Karpas-422 (cell line): ENCODE results near the gene SMG9. TPM values are rescaled to one million over a fixed set of nuclear protein-coding genes. Genes with fewer than 3 reads are reported as not detected.

Source experiments
- DNase-seq: peaks from one replicate; pipeline ENCODE4 v3.0.0-alpha.2; 2015
- H2AFZ ChIP-seq: fragments of 200-600 bp; sonication (generic); 2 replicates; pipeline ENCODE4 v1.6.1; 2014; ENCODE audit warnings: antibody characterized with exemption, low read length, mixed read lengths
- H3K27ac ChIP-seq: fragments of 200-600 bp; sonication (generic); 2 replicates; pipeline ENCODE4 v1.5.1; 2014; ENCODE audit warnings: mild to moderate bottlenecking, low read length, moderate library complexity
- H3K27me3 ChIP-seq: fragments of 200-600 bp; sonication (generic); 2 replicates; pipeline ENCODE4 v1.6.1; 2014; ENCODE audit warnings: low read length, mixed read lengths
- H3K36me3 ChIP-seq: fragments of 200-600 bp; sonication (generic); 2 replicates; pipeline ENCODE4 v1.6.1; 2014; ENCODE audit warnings: low read length, mixed read lengths; ENCODE audit not compliant: insufficient read depth
- H3K4me1 ChIP-seq: fragments of 200-600 bp; sonication (generic); 2 replicates; pipeline ENCODE4 v1.6.1; 2014; ENCODE audit warnings: mild to moderate bottlenecking, low read length, mixed read lengths
- H3K4me2 ChIP-seq: fragments of 200-600 bp; sonication (generic); 2 replicates; pipeline ENCODE4 v1.6.1; 2014; ENCODE audit warnings: low read length, low read depth, mild to moderate bottlenecking; ENCODE audit not compliant: poor library complexity, severe bottlenecking
- H3K4me3 ChIP-seq: fragments of 200-600 bp; sonication (generic); 2 replicates; pipeline ENCODE4 v1.5.1; 2014; ENCODE audit warnings: mild to moderate bottlenecking, antibody characterized with exemption, low read length, mixed read lengths
- H3K79me2 ChIP-seq: fragments of 200-600 bp; sonication (generic); 2 replicates; pipeline ENCODE4 v1.6.1; 2014; ENCODE audit warnings: mild to moderate bottlenecking, low read length, mixed read lengths
- H3K9ac ChIP-seq: fragments of 200-600 bp; sonication (generic); 2 replicates; pipeline ENCODE4 v1.6.0; 2014; ENCODE audit warnings: low read length
- H3K9me2 ChIP-seq: fragments of 200-600 bp; sonication (generic), shearing (Covaris generic); replicated peaks from 2 replicates; pipeline ENCODE4 v1.6.0; 2014; ENCODE audit warnings: mild to moderate bottlenecking, low read length, moderate library complexity; ENCODE audit not compliant: insufficient read depth
- H3K9me3 ChIP-seq: fragments of 300-700, 200-600 bp; sonication (generic); 2 replicates; pipeline ENCODE4 v1.6.1; 2014; ENCODE audit warnings: low read length, mixed read lengths
- H4K20me1 ChIP-seq: fragments of 200-600 bp; sonication (generic); 2 replicates; pipeline ENCODE4 v1.6.1; 2014; ENCODE audit warnings: mild to moderate bottlenecking, antibody characterized with exemption, low read length, low read depth; ENCODE audit not compliant: insufficient read depth
- total RNA-seq: library from RNA; depleted of rRNA; stranded (reverse); fragments of >200 nt; shearing (Covaris generic); gene quantifications from 2 replicates; pipeline ENCODE4 v1.2.3, GENCODE V29; 2014; ENCODE audit warnings: low replicate concordance

SMG9 gene
- total RNA-seq, 1 experiment from 2014 or later: 11.0 TPM

DNA sequence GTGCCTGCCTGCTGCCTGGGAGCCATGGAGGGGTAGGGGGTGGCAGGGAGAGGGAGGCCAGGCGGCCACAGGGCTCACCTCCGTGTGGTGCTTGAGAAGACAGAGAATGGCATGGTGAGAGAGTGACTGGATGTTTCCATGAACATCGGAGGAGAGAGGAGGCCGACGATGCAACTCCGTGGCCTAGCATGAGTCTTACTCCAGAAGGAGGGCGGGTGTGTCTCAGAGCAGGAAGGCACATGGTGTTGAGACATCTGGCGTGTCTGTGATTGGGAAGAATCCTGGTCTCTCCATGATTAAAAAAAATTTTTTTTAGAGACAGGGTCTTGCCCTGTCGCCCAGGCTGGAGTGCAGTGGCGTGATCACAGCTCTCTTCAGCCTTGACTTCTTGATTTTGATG, 33.8 kb downstream of the SMG9 start:
- H3K9ac ChIP-seq: no peak overlapping the region
- H3K9me2 ChIP-seq: no peaks in the 10 kb centered on the region
- H3K36me3 ChIP-seq: no peaks in the 10 kb centered on the region
- H3K27ac ChIP-seq: no peak overlapping the region
- no peaks in the 10 kb centered on the region for H3K4me1 ChIP-seq
- no peaks in the 10 kb centered on the region for H3K79me2 ChIP-seq
- no peaks in the 10 kb centered on the region for H3K27me3 ChIP-seq
- H4K20me1 ChIP-seq: no peaks in the 10 kb centered on the region
- no peak overlapping the region for H2AFZ ChIP-seq
- H3K4me3 ChIP-seq: no peak overlapping the region
- no peaks in the 10 kb centered on the region for H3K9me3 ChIP-seq
- H3K4me2 ChIP-seq: no peak overlapping the region
- DNase-seq: no peak

DNA sequence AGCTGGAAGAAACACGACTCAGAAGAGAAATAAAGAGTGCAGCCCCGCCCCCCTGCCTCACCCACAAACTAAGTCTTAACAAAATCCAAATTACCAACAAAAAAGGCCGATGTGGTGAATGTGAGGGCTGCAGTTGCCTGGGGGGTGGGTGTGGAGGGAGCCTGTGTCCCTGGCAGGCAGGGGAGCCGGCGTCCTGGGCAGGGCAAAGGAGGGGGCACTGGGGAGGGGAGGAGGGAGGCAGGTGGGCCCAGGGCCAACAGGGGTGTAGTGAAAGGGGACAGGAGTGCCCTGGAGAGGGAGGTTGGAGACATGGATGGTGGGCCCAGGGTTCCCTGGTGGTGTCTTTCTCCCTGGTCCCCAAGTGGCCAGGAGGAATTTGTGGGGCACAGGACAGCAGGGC, 34.8 kb downstream of the SMG9 start:
- H3K27me3 ChIP-seq: no peaks in the 10 kb centered on the region
- H3K36me3 ChIP-seq: no peaks in the 10 kb centered on the region
- H3K9me3 ChIP-seq: no peaks in the 10 kb centered on the region
- H3K9ac ChIP-seq: no peak overlapping the region
- H3K79me2 ChIP-seq: no peaks in the 10 kb centered on the region
- H3K4me2 ChIP-seq: no peak overlapping the region
- no peak overlapping the region for H2AFZ ChIP-seq
- no peaks in the 10 kb centered on the region for H4K20me1 ChIP-seq
- no peaks in the 10 kb centered on the region for H3K4me1 ChIP-seq
- no peak overlapping the region for H3K27ac ChIP-seq
- H3K9me2 ChIP-seq: no peaks in the 10 kb centered on the region
- no peak for DNase-seq
- H3K4me3 ChIP-seq: no peak overlapping the region

DNA sequence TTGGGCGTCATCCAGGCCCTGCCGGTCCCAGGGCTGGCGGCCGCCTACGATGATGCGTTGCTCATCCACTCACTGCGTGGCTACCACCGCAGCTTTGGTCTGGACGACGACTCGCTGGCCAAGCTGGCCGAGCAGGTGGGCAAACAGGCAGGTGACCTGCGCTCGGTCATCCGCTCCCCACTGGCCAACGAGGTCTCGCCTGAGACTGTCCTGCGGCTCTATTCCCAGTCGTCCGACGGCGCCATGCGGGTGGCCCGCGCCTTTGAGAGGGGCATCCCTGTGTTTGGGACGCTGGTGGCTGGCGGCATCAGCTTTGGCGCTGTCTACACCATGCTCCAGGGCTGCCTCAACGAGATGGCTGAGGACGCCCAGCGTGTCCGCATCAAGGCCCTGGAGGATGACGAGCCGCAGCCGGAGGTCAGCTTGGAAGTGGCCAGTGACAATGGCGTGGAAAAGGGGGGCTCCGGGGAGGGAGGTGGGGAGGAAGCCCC, 35.3 kb downstream of the SMG9 start:
- Histone ChIP-seq H3K27me3 (no peaks in the 10 kb centered on the region), H3K4me3 (no peak overlapping the region), H3K9ac (no peak overlapping the region), H3K4me2 (no peak overlapping the region), H3K36me3 (no peaks in the 10 kb centered on the region), H3K9me3 (no peaks in the 10 kb centered on the region), H3K79me2 (no peaks in the 10 kb centered on the region), H3K9me2 (no peaks in the 10 kb centered on the region), H4K20me1 (no peaks in the 10 kb centered on the region), H3K27ac (no peak overlapping the region), H2AFZ (no peak overlapping the region), H3K4me1 (no peaks in the 10 kb centered on the region)
- no peak for DNase-seq

DNA sequence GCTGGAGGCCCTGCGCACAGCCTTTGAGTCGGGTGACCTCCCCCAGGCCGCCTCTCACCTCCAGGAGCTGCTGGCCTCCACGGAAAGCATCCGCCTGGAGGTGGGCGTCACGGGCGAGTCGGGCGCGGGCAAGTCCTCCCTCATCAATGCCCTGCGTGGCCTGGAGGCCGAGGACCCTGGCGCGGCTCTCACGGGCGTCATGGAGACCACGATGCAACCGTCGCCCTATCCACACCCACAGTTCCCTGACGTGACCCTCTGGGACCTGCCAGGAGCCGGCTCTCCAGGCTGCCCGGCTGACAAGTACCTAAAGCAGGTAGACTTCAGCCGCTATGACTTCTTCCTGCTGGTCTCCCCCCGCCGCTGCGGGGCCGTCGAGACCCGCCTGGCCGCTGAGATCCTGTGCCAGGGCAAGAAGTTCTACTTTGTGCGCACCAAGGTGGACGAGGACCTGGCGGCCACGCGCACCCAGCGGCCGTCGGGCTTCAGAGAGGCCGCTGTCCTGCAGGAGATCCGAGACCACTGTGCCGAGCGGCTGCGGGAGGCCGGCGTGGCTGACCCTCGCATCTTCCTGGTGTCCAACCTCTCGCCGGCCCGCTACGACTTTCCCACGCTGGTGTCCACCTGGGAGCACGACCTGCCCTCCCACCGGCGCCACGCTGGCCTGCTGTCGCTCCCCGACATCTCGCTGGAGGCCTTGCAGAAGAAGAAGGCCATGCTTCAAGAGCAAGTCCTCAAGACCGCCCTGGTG, 36.0 kb downstream of the SMG9 start:
- no peak overlapping the region for H3K9ac ChIP-seq
- H3K27ac ChIP-seq: no peak overlapping the region
- H3K4me2 ChIP-seq: no peak overlapping the region
- no peaks in the 10 kb centered on the region for H3K4me1 ChIP-seq
- no peak overlapping the region for H2AFZ ChIP-seq
- no peaks in the 10 kb centered on the region for H3K36me3 ChIP-seq
- no peaks in the 10 kb centered on the region for H3K27me3 ChIP-seq
- H4K20me1 ChIP-seq: no peaks in the 10 kb centered on the region
- no peak for DNase-seq
- H3K9me3 ChIP-seq: no peaks in the 10 kb centered on the region
- H3K9me2 ChIP-seq: no peaks in the 10 kb centered on the region
- no peaks in the 10 kb centered on the region for H3K79me2 ChIP-seq
- no peak overlapping the region for H3K4me3 ChIP-seq

DNA sequence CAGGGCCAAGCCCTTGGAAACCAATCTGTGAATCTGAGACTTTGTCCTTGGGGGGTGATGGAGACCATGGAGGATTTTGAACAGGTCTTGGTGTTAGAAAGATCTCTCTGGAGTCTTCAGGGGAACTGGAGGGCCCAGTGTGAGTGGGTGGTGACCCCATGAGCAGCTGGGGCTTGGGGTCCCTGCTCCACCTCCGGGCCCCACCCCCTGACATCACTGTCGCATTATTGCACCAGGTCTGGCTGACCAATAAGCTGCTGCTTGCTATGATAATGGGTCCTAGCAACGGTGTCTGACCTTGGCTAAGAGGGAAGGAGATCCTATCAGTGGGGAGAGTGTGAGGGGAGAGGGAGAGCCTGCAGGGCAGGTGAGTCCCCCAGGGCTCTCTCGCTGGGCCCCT, 39.0 kb downstream of the SMG9 start, which contains the start of gene IRGC:
TSS of gene IRGC (plus strand) at position 301 of the 400 bp plus-strand sequence. CDS start 2,483 bp downstream, outside the sequence.
- H3K9me2 ChIP-seq: no peaks in the 10 kb centered on the region
- no peaks in the 10 kb centered on the region for H3K9me3 ChIP-seq
- no peak within 1 kb of the TSS for H3K4me3 ChIP-seq
- H3K9ac ChIP-seq: no peak within 1 kb of the TSS
- no peak for DNase-seq
- H3K27me3 ChIP-seq: no peaks in the 10 kb centered on the region
- no peaks in the 10 kb centered on the region for H4K20me1 ChIP-seq
- no peaks in the 10 kb centered on the region for H3K79me2 ChIP-seq
- H3K4me2 ChIP-seq: no peak within 1 kb of the TSS
- no peak within 1 kb of the TSS for H3K27ac ChIP-seq
- H3K4me1 ChIP-seq: no peaks in the 10 kb centered on the region
- no peaks in the 10 kb centered on the region for H3K36me3 ChIP-seq
- H2AFZ ChIP-seq: no peak within 1 kb of the TSS

DNA sequence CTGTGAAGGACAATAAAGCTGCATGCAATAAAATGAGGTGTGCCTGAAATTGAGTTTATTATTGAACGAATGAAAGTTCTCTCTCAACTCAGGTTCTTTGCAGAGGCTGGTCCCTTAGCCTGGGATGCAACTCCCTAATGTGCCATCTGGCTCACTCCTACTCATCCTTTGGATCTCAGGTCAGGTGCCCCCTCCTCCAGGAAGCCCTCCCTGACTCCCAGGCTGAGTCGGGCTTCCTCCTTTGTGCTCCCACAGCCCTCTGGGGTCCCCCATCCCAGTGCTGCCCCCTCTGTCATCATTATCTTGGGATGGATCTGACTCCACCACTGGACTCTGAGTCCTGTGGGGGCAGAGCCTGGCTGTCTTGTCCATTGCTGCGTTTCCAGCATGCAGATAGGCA, 41.6 kb downstream of the SMG9 start:
- Histone ChIP-seq H3K9me3 (peaks cover 6% of the 10 kb centered on the region; the same call in 1 of the 2 replicates), H3K79me2 (no peaks in the 10 kb centered on the region), H2AFZ (no peak overlapping the region), H3K4me1 (no peaks in the 10 kb centered on the region), H3K27me3 (no peaks in the 10 kb centered on the region), H3K9ac (no peak overlapping the region), H3K4me2 (no peak overlapping the region), H3K36me3 (no peaks in the 10 kb centered on the region), H3K27ac (no peak overlapping the region), H3K9me2 (no peaks in the 10 kb centered on the region), H4K20me1 (no peaks in the 10 kb centered on the region), H3K4me3 (no peak overlapping the region)
- DNase-seq: no peak

DNA sequence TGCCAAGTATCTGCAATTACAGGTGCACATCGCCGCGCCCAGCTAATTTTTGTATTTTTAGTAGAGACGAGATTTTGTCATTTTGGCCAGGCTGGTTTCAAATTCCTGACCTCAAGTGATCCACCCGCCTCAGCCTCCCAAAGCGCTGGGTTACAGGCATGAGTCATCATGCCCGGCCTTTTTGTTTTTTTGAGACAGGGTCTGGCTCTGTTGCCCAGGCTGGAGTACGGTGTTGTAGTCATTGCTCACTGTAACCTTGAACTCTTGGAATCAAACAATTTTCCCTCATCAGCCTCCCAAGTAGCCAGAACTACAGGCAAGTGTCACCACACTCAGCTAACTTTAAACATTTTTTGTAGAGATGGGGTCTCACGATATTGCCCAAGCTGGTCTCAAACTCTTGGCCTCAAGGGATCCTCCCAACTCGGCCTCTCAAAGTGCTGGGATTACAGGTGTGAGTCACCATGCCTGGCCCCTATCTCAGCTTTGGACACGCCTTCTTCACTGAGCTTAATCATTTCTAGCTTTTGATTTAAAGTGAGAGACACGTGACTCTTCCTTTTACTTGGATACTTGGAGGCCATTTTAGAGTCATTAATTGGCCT, 42.9 kb downstream of the SMG9 start:
- Histone ChIP-seq H3K4me3 (no peak overlapping the region), H3K9me2 (no peaks in the 10 kb centered on the region), H3K27ac (no peak overlapping the region), H3K9ac (no peak overlapping the region), H3K4me1 (no peaks in the 10 kb centered on the region), H3K79me2 (no peaks in the 10 kb centered on the region), H3K4me2 (no peak overlapping the region), H3K36me3 (no peaks in the 10 kb centered on the region), H4K20me1 (no peaks in the 10 kb centered on the region), H3K27me3 (no peaks in the 10 kb centered on the region), H2AFZ (no peak overlapping the region), H3K9me3 (peaks cover 6% of the 10 kb centered on the region; the same call in 1 of the 2 replicates)
- DNase-seq: no peak

DNA sequence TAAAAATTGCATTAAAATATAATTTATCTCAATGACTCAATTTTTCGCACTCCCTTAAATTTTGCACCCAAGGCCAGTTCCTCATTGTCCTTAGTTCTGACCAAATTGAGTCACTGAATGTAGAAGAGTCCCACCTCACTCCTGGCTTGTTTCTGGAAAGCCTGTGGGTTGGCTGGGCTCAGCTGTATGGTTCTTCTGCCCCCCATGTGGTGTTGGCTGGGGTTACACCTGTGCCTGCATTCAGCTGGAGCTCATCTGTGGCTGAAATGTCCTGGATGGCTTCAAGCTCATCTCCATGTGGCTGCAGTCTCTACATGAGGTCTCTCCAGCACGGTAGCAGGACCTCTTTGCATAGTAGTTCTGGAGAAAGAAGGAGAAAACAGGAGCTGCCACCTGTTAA, 46.0 kb downstream of the SMG9 start:
- no peak for DNase-seq
- H3K9me3 ChIP-seq: peaks cover 6% of the 10 kb centered on the region; the same call in 1 of the 2 replicates
- H3K27me3 ChIP-seq: no peaks in the 10 kb centered on the region
- no peak overlapping the region for H3K4me2 ChIP-seq
- H3K36me3 ChIP-seq: no peaks in the 10 kb centered on the region
- H2AFZ ChIP-seq: no peak overlapping the region
- no peak overlapping the region for H3K9ac ChIP-seq
- no peaks in the 10 kb centered on the region for H4K20me1 ChIP-seq
- H3K4me1 ChIP-seq: no peaks in the 10 kb centered on the region
- H3K9me2 ChIP-seq: no peaks in the 10 kb centered on the region
- H3K79me2 ChIP-seq: no peaks in the 10 kb centered on the region
- H3K4me3 ChIP-seq: no peak overlapping the region
- H3K27ac ChIP-seq: no peak overlapping the region
